GM19328 (cell line): ENCODE data around the gene ZFX.
"Not testable (repeated sequence)": the region's sequence is repeated elsewhere in the genome, so short reads cannot be mapped to it uniquely, and the experiment has no call there.

Experiments
- ATAC-seq: cut with Tn5 transposase; IDR thresholded peaks from one replicate; pipeline ENCODE4 v1.9.1; 2021; ENCODE audit warnings: mild to moderate bottlenecking, moderate library complexity; ENCODE audit not compliant: unreplicated experiment

Gene ZFX

DNA sequence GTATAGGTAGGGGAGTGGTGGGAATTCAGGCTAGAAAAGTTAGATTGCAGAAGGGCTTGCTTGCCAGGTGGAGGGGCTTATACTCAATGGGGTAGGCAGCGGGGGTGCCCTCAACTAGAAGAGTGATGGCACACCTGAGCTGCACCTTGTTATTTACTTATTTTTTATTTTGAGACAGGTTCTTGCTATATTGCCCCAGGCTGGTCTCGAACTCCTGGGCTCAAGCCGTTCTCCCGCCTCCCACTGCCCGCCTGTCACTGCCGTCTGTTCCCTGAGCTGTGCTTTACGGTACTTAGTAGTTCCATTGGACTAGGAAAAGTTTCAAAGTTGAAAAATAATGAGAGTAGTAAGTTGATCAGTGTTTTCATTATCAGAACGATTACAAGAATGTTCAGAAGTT lies 2.0 kb downstream of the ZFX start:
- no peak for ATAC-seq

DNA sequence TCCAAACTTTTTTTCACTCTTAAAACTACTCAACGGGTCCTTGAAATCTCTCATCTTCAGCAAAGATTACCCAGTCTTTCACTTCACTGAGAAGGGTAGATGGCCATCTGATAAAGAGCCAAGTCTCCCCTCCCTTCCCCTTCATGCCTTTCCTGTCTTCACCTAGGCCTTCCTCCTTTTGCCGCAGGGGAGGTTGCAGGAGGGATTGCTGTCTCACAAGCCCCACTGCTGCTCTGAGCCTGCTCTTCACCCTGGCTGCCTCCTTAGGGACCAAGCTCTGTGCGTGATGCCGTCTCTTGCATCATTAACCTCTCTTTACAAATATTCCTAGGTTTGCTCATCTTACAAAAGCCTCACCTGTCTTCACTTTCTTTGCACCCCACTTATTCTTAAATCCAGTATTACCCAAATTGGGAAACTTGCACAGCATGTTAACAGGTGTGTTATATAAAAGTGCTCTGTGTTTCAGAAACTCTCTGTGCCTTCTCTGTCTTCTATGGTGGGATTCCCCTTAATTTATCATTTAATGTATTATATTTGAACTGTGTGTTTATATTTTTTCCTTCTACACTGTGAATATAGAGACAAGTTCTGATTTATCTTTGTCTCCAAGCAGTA lies 3.8 kb downstream of the ZFX start:
- no peak for ATAC-seq

DNA sequence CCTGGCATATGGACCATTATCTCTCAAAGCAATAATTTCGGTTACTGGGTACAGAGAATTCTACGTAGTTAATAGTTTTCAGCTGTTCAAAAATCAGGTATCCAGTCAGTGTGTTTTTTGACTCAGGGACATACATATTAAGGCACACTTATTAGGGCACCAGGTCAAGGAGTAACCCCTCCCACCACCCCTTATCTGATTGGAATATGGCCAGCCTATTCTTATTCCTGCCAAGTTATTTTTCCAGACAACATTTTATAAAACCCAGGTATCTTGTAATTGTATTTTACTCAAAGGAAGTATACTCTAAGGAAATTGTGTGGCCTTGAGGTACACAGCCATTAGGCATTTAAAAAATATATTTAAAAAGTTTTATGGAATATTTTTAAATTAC lies 4.3 kb downstream of the ZFX start:
- no peak for ATAC-seq

DNA sequence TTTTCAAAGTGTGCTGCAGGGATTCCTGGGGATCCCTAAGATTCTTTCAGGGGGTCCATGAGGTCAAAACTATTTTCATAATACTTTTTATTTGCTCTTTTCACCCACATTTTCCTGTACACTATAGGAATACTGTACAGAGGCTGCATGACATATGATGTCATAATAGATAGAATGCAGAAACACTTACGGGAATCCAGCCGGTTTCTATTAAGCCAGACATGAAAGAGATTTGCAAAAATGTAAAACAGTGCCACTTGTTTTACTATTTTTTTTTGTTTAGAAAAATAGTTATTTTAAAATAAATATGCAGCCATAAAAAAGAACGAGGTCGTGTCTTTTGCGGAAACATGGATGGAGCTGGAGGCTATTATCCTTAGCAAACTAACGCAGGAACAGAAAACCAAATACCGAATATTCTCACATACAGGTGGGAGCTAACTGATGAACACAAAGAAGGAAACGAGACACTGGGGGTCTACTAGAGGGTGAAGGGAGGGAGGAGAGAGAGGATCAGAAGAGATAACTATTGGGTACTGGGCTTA lies 5.0 kb downstream of the ZFX start:
- no peak for ATAC-seq

DNA sequence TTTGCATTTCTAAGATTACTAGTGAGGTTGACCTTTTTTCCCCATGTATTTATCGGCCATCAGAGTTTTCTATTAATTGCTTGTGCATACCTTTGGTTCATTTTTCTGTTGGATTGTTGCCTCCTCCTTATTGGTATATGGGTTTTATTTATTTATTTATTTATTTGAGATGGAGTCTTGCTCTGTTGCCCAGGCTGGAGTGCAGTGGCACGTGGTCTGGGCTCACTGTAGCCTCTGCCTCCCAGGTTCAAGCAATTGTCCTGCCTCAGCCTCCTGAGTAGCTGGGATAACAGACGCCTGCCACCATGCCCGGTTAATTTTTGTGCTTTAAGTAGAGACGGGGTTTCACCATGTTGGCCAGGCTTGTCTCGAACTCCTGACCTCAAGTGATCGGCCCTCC lies 6.2 kb downstream of the ZFX start:
- ATAC-seq, result not testable (repeated sequence)

DNA sequence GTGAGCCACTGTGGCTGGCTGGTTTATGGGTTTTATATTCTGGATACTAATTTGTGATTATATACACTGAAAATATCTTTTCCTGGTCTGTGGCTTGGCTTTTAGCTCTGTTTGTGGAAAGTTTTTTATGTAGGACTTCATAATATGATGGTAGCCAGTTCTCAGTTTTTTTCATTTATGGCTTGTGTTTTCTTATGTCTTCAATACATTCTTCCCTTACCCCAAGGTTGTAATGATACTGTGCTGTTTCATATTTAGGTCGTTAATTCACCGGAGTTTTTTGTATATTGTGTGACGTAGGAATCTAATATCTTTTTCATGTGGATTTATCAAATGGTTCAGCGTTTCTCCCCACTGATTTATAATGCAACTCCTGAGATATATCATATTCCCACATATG lies 6.6 kb downstream of the ZFX start:
- no peak for ATAC-seq

DNA sequence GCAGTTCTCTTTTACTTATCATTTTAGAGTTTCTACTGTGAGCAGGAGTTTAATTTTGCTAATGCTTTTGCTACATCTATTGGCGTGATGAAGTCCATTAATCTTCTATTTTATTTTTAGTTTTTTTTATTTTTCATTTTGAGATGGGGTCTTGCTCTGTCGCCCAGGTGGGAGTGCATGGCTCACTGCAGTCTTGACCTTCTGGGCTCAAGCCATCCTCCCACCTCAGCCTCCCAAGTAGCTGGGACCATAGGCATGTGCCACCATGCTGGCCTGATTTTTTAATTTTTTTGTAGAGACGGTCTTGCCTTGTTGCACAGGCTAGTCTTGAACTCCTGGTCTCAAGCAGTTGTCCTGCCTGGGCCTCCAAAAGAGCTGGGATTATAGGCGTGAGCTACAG lies 9.4 kb downstream of the ZFX start:
- no peak for ATAC-seq

DNA sequence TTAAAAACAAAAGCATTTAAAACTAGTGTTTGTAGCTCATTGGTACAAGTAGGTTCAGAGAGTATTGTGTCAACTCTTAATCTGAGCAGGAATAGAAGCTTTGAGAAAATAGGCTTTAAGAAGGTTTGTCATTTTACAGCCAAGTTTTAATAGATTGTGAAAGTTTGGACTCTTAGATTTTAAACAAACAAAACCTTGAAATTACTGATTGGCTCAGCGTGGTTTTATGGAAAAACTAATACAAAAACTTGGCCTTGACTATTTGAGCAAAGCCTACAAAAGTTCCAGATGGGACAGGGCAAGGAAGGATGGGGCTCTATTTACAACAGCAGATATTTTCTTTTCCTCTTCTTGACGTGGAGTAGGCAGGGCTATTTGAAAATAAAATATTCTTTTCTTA lies 16.5 kb downstream of the ZFX start:
- no peak for ATAC-seq

DNA sequence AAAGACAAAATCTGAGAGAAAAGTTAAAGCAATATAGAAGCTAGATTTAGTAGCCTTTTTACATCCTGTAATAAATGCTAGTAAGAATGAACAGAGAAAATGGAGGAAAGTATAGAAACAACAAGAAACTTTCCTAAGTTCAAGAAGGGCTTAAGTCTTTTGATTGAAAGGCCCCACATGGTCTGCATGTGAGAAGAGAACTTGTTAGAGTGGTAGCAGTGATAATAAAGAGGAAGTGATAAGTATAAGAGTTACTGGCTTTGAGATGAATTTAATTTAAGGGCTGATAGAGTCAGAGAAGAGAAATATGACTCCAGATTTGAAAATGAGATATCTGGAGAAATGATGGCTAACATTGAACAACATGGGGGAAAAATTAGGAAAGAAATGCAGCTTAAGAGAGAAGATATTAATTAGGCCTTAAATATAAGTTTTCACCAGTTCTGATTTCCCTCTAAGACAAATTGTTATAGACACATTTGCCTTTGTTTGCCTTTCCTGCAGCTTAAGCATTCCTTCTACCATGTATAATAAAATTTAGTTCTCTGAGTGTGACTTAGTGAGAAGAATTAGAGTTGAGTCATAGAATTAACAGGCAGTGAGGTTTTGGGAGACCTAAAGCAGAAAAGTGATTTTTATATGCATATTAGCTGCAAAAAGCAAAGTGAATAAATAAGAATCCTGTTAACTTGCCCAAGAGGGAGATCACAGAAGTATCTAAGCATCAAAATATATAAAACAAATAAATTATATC lies 18.4 kb downstream of the ZFX start:
- no peak for ATAC-seq

DNA sequence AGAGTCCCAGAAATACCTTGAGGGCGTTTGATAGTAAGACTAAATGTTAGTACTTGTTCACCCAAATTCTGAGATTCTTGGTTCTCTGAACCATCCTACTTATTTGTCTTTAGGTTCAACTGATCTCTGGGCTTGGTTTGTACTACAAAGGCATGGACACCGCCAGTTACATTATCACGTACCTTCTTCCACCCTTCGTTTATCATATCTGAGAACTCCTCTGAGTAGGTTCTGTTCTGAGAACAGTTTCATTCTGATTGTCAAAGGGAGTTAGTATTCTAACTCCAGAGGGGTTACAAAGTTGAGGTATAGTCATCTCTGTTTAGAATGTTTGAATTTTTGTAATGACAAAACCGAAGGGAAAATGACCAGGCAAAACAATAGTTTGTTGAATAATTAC lies 19.3 kb downstream of the ZFX start:
- peak; percentile 60 for ATAC-seq

DNA sequence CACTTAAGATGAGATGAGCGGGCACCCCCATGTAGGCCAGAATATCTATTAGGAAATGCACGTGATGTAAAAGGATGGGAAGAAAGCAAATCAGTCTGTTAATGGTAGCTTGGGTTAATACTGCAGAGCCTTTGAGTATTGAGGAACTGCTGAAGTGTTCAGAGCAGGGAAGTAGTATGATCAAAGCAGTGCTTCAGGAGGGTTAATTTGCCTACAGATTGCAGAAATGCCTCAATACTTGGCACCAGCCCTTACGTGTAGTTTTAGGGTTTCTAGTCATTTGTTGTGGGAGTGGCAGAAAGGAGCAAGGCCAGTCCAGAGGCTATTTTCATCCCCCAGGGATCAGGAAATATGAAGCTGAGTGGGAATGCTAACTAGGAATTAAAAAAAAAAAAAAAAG lies 19.7 kb downstream of the ZFX start:
- ATAC-seq, result peak; percentile 71

DNA sequence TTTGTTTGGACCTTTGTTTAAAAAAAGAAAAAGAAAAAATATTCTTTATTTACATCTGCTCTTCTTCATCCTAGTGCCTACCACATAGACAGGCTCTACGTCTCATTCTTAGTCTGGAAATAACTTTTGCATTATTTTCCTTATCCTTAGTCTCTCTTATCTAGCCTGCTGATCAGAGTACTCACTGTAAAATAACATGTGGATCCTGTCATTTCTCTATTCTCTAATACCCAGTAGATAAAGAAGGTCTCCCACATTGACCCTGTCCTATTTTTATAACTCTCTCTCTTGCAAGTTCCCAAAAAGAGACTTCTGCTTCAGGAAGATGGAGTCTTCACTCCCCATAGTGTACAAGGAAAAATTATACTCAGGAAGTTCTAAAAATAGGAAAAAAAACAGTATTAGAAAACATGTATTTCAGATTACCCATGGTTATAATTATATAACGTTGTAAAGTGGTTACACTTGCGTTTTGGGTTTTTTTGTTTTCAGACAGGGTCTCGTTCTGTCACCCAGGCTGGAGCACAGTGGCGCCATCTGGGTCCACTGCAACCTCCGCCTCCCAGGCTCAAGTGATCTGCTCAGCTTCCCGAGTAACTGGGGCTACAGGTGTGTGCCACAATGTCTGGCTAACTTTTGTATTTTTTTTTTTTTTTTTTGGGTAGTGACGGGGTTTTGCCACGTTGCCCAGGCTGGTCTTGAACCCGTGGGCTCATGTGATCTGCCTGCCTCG lies 23.8 kb downstream of the ZFX start:
- ATAC-seq, result no peak

DNA sequence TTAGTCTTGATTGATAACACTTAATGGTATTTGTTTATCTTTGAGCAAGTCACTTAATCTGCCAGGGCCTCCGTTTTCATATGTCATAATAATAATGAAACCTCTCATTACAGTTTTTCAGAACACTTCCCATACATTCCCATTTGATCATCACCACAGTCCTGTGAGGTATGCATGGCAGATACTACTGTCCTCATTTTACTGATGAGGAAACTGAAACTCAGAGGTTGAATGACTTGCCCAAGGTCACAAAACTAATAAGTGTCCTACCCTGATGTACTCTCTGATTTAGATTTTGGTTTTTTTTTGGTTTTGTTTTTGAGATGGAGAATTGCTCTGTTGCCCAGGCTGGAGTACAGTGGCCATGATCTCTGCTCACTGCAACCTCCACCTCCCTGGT lies 25.7 kb downstream of the ZFX start:
- no peak for ATAC-seq

DNA sequence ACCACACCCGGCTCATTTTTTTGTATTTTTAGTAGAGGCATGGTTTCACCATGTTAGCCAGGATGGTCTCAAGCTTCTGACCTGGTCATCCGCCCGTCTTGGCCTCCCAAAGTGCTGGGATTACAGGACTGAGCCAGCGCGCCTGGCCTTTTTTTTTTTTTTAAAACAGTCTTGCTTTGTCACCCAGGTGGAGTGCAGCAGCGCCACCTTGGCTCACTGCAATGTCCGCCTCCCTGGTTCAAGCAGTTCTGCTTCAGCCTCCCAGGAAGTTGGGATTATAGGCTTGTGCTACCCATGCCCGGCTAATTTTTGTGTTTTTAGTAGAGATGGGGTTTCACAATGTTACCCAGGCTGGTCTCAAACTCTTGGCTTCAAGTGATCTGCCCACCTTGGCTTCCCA lies 28.9 kb downstream of the ZFX start:
- no peak for ATAC-seq

DNA sequence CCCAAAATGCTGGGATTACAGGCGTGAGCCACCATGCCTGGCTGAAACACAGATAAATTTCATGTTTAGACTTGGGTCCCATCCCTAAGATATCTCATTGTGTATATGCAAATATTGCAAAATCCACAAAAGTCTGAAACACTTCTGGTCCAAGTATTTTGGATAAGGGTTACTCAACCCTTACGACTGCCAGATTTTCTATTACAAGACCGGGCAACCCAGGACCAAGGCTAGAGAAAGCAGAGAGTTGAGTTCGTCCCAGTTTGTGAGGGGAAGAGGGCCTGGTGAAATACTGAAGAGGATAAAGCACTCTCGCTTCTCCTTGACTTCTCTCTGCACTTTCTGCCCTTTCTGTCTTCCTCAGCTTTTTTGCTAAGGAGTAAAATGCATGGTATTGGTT lies 34.5 kb downstream of the ZFX start:
- ATAC-seq, result no peak

DNA sequence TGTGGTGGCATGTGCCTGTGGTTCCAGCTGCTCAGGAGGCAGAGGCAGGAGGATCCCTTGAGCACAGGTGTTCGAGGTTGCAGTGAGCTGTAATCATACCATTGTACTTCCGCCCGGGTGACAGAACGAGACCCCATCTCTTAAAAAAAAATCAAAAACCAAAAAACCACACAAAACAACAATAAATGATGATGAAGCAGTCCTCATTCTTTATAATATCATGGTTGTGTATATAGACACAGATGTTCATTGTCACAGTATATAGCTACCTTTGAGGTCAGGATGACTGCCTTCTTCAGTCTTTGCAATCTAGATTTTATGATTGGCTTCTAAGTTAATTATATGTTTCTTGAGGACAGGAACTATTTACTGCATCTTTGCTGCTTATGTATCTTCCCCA lies 37.0 kb downstream of the ZFX start:
- ATAC-seq, result no peak

DNA sequence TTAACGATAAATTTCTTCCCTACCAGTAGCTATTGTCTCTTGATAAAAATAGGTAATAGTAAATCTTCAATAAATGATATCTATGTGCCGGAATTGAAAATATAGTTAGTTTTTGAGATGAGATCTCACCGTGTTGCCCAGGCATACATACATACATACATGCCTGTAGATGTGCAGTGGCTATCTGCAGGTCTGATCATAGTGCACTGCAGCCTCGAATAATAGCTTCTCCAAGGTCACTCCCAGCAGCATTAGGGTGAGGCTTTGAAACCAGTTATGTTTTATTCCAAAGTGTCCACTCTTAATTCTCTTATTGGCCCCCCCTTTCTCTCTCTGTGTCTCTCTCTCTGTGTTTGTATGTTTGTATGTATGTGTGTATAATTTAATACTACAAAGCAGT lies 37.5 kb downstream of the ZFX start:
- ATAC-seq, result no peak

DNA sequence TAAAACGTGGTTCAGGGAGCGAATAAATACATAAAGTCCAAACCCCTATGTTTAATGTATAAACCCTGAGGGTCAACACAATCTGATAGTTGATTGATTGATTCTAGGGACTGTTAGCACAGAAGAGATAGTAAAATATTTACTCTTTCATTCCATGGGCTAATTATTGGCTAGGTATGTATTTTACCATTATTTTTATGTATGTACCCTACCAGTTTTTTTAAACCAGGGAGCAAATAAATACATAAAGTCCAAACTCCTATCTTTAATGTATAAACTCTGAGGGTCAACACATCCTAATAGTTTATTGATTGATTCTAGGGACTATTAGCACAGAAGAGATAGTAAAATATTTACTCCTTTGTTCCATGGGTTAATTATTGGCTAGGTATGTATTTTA lies 40.0 kb downstream of the ZFX start:
- ATAC-seq, result no peak

DNA sequence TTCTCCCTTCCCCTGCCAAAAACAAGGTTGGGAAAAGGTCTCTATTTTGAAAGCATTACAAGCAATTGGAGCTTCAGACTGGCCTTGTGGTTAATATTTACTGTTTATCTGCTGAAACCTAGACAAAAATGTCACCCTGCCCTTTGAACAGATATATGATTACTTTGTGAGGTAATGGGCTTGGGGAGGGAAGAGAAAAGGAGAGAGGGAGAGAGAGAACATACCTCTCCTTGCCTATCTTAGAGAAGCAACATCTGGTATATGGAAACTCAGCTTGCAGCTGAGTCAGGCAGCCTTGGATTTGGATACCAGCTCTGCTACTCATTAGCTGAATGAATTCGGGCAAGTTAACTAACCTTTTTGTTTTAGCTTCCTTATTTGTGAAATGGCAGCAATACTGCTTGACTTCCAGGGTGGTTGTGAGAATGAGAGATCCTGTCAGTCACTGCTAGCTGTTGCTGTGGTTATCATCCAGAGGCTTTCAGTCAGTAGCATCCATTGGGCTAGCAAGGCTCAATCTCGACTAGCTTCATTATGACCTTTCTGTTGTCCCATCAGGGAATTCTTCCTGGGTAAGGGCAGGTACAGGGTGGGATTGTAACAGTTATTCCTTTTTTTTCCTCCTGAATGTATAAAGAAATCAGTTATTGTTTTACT lies 41.1 kb downstream of the ZFX start:
- no peak for ATAC-seq

DNA sequence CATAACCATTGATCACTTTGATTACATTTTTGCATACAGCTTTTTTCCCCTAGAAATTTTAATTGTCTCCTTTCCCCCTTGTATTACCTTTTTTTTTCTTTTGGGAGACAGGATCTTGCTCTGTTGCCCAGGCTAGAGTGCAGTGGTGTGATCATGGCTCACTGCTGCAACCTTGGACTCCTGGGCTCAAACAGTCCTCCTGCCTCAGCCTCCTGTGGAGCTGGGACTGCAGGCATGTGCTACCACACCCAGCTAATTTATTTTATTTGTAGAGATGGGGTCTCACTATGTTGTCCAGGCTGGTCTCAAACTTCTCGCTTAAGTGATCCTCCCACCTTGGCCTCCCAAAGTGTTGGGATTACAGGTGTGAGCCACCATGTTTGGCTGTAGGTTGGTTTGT lies 47.0 kb downstream of the ZFX start:
- no peak for ATAC-seq

DNA sequence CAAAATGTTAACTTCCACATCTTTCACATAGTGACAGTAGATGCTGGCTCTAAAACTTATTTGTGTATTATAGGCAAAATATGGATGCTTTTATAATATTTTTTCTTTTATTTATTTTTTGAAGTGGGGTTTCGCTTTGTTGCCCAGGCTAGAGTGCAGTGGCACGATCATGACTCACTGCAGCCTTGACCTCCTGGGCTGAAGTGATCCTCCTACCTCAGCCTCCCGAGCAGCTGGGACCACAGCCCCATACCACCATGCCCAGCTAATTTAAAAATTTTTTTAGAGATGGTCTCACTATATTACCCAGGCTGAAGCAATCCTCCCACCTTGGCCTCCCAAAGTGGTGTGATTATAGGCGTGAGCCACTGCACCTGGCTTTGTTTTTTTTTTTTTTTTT lies 48.6 kb downstream of the ZFX start:
- ATAC-seq, result no peak

DNA sequence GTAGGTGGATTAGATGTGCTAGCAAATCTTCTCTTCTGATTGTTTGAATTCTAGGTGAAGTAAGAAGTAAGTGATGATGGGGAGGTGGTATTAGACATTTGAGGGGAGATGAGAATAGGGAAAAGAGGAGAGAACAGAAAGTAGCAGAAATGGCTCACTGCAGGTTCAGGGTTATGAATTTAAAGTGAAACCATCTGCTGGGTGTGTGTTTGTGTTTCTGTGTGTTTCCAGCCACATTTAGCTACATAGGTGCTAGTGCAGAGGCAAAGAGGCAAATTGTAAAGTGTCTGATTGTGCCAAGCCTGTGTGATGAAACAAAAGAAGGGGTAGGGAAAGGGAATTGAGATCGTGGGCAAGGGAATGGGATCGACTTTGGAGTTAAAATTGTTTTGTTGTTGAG lies 50.6 kb downstream of the ZFX start:
- no peak for ATAC-seq
